Measurements from ENCODE around the gene ATP6V0D1. TPM values are rescaled to one million over a fixed set of nuclear protein-coding genes. Genes with fewer than 3 reads are reported as not detected.
A peak's percentile ranks its signal among the peaks of the same experiment; 100 is the strongest.

ATP6V0D1 gene
- total and polyA plus RNA-seq, 10 donors: 37.3 to 133 (median 105) TPM

GRCh38 chr16:67509016-67509415 is 28.1 kb upstream of the ATP6V0D1 start:
- H3K4me1 ChIP-seq: peaks cover 20 to 66% (median 53%) of the 10 kb centered on the region in 6 donors
- no peak for TF ChIP-seq CTCF (IDR thresholded peaks at IDR 0.05 in 8 of 11, conservative IDR thresholded peaks at IDR 0.05 in 3 of 11)
- no peak for TF ChIP-seq POLR2A (IDR thresholded peaks at IDR 0.05)
- no peak for TF ChIP-seq POLR2AphosphoS5 (IDR thresholded peaks at IDR 0.05)
- H3K27ac ChIP-seq: peak overlapping the region in 1 of 8 donors; percentile 11
- intact Hi-C loops (cut with DNase I; ENCODE audit: low total_unique reads): no loop called here
- no peak for DNase-seq
- no peaks in the 10 kb centered on the region for H3K36me3 ChIP-seq
- H3K4me3 ChIP-seq: no peak overlapping the region
- no peaks in the 10 kb centered on the region for H3K9me3 ChIP-seq
- WGBS, 5 donors: 80 to 92% (median 85%) methylated on average over 4 of the region's 4 CpGs
- no peaks in the 10 kb centered on the region for H3K27me3 ChIP-seq (replicated peaks in 1 of 7)

DNA sequence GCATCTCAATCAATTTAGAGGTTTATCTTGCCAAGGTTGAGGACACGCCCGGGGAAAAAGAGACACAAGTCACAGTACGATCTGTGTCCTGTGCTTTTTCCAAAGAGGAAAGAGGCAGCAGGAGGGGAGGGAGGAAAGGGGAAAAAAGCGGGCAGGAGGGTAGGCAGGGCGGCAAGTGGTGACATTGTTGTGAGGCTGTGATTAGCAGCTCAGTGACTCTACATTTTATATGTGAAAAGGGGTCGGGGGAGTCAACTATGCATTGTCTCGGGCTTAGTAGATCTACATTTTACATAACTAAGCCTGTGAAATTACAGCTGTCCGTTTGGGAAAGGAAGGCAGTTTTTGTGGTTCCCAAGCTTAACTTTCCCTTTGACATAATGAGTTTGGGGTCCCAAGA is 25.5 kb upstream of the ATP6V0D1 start:
- H3K27me3 ChIP-seq (replicated peaks in 1 of 7): no peaks in the 10 kb centered on the region
- TF ChIP-seq CTCF (IDR thresholded peaks at IDR 0.05 in 8 of 11, conservative IDR thresholded peaks at IDR 0.05 in 3 of 11) (no peak), POLR2AphosphoS5 (IDR thresholded peaks at IDR 0.05) (no peak)
- no peak overlapping the region for H3K4me3 ChIP-seq
- H3K9me3 ChIP-seq: no peaks in the 10 kb centered on the region
- peak overlapping the region in 4 of 8 donors; percentile 56 to 89 (median 68) for H3K27ac ChIP-seq
- intact Hi-C loops (cut with DNase I; ENCODE audit: low total_unique reads): no loop called here
- DNase-seq: no peak
- H3K4me1 ChIP-seq: peaks cover 25 to 56% (median 49%) of the 10 kb centered on the region in 6 donors
- WGBS, 5 donors: 65 to 84% (median 79%) methylated on average over 8 of the region's 8 CpGs
- peaks cover 0 to 1% (median 0%) of the 10 kb centered on the region in 6 donors for H3K36me3 ChIP-seq

DNA sequence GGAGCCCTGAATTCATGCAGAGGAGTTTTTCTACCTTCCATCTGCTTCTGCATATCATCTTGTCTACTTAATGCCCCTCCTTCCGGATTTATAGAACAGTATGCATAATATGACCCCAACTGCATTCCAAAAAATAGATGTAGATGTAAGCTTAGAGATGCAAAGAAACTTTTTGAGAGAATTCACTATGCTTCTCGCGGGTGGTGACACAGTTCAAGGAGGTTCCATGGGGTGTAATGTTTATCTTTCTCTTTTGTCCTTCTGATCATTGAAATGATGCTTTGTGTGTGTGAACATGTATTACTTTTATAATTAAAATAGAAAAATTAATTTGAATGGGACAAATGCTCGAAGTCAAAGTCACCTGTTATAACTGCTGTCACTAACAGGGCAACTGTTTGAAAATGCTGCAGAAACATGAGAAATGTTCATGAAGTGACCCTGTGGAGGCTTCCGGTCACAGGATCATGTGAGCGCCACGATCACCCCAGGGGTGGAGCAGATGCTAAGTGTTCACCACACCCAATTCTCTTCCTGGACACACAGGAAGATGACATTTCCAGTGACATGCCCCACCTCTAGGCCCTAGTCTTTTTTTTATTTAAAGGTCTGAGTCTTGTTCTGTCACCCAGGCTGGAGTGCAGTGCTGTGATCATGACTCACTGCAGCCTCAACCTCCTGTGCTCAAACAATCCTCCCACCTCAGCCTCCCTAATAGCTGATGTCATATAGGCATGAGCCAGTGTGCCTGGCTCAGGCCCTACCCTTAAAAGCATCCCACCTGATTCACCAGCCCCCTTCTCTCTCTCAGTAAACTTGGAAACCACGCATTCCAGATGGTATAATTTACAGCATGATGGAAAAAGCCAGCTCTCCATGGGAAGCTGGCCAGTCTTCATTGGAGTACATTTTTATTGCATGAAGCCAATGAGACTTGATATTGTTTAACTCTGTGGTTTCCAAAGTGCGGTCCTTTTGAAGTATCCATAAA is 23.4 kb upstream of the ATP6V0D1 start:
- no peak overlapping the region for H3K4me3 ChIP-seq
- DNase-seq: peak; percentile 90
- no peaks in the 10 kb centered on the region for H3K9me3 ChIP-seq
- WGBS, 5 donors: 56 to 64% (median 61%) methylated on average over 9 of the region's 9 CpGs
- intact Hi-C loops (cut with DNase I; ENCODE audit: low total_unique reads): no loop called here
- H3K36me3 ChIP-seq: peaks cover 0 to 8% (median 0%) of the 10 kb centered on the region in 6 donors
- peaks cover 25 to 56% (median 49%) of the 10 kb centered on the region in 6 donors for H3K4me1 ChIP-seq
- H3K27me3 ChIP-seq (replicated peaks in 1 of 7): no peaks in the 10 kb centered on the region
- TF ChIP-seq POLR2AphosphoS5 (IDR thresholded peaks at IDR 0.05): peak in 2 of 3 donors; percentile 22 to 77
- no peak for TF ChIP-seq POLR2A (IDR thresholded peaks at IDR 0.05)
- peak in 1 of 11 experiments; percentile 11 for TF ChIP-seq CTCF (IDR thresholded peaks at IDR 0.05 in 8 of 11, conservative IDR thresholded peaks at IDR 0.05 in 3 of 11)
- peak overlapping the region; percentile 52 to 89 (median 76) for H3K27ac ChIP-seq

- no peak for TF ChIP-seq POLR2AphosphoS5 (IDR thresholded peaks at IDR 0.05)
- no peak for TF ChIP-seq POLR2A (IDR thresholded peaks at IDR 0.05)
- no peak for TF ChIP-seq CTCF (IDR thresholded peaks at IDR 0.05 in 8 of 11, conservative IDR thresholded peaks at IDR 0.05 in 3 of 11)
- no peak for DNase-seq
- intact Hi-C loops (cut with DNase I; ENCODE audit: low total_unique reads): no loop called here
- H3K4me3 ChIP-seq: no peak overlapping the region
- H3K36me3 ChIP-seq: peaks cover 0 to 33% (median 0%) of the 10 kb centered on the region in 6 donors
- H3K27ac ChIP-seq: no peak overlapping the region
- peaks cover 10 to 27% (median 17%) of the 10 kb centered on the region in 6 donors for H3K4me1 ChIP-seq
- WGBS, 5 donors: 81 to 94% (median 91%) methylated on average over 4 of the region's 4 CpGs
- no peaks in the 10 kb centered on the region for H3K9me3 ChIP-seq
- H3K27me3 ChIP-seq (replicated peaks in 1 of 7): no peaks in the 10 kb centered on the region
These were observed 18.1 kb upstream of the ATP6V0D1 start for GRCh38 chr16:67499106-67499505.
